ENCODE results near the gene KIF1A.

Gene KIF1A

GRCh38 chr2:240759459-240759858 lies 60.6 kb downstream of the KIF1A start:
- H3K4me3 ChIP-seq (ENCODE audit: low read depth, low read length): no peak overlapping the region
- DNase-seq (ENCODE audit: low read depth): peak; percentile 40
- no peak for TF ChIP-seq CTCF (IDR thresholded peaks at IDR 0.05; ENCODE audit: insufficient read depth, low read depth, low read length, missing control alignments)

- no peak for DNase-seq (ENCODE audit: low read depth)
- TF ChIP-seq CTCF (IDR thresholded peaks at IDR 0.05; ENCODE audit: insufficient read depth, low read depth, low read length, missing control alignments): no peak
- H3K4me3 ChIP-seq (ENCODE audit: low read depth, low read length): no peak overlapping the region
These were observed 62.9 kb downstream of the KIF1A start for GRCh38 chr2:240757086-240757614.

- H3K4me3 ChIP-seq (ENCODE audit: low read depth, low read length): no peak overlapping the region
- DNase-seq (ENCODE audit: low read depth): no peak
- no peak for TF ChIP-seq CTCF (IDR thresholded peaks at IDR 0.05; ENCODE audit: insufficient read depth, low read depth, low read length, missing control alignments)
These were observed 67.8 kb downstream of the KIF1A start for GRCh38 chr2:240752209-240752608.

GRCh38 chr2:240750409-240750808 lies 69.6 kb downstream of the KIF1A start:
- H3K4me3 ChIP-seq (ENCODE audit: low read depth, low read length): no peak overlapping the region
- no peak for TF ChIP-seq CTCF (IDR thresholded peaks at IDR 0.05; ENCODE audit: insufficient read depth, low read depth, low read length, missing control alignments)
- DNase-seq (ENCODE audit: low read depth): no peak

GRCh38 chr2:240749516-240749915 lies 70.5 kb downstream of the KIF1A start:
- no peak overlapping the region for H3K4me3 ChIP-seq (ENCODE audit: low read depth, low read length)
- DNase-seq (ENCODE audit: low read depth): no peak
- TF ChIP-seq CTCF (IDR thresholded peaks at IDR 0.05; ENCODE audit: insufficient read depth, low read depth, low read length, missing control alignments): no peak

GRCh38 chr2:240747256-240747655 lies 72.8 kb downstream of the KIF1A start:
- TF ChIP-seq CTCF (IDR thresholded peaks at IDR 0.05; ENCODE audit: insufficient read depth, low read depth, low read length, missing control alignments): no peak
- H3K4me3 ChIP-seq (ENCODE audit: low read depth, low read length): no peak overlapping the region
- DNase-seq (ENCODE audit: low read depth): no peak

GRCh38 chr2:240746671-240747070 lies 73.3 kb downstream of the KIF1A start:
- DNase-seq (ENCODE audit: low read depth): no peak
- no peak for TF ChIP-seq CTCF (IDR thresholded peaks at IDR 0.05; ENCODE audit: insufficient read depth, low read depth, low read length, missing control alignments)
- no peak overlapping the region for H3K4me3 ChIP-seq (ENCODE audit: low read depth, low read length)
